SK-N-SH (cell line): ENCODE data around the gene PFKFB3. TPM values are rescaled to one million over a fixed set of nuclear protein-coding genes. Genes with fewer than 3 reads are reported as not detected.

Source experiments
- CTCF ChIA-PET: fragments of 300-600, 350-600 bp; formaldehyde crosslinking; extraction: SDS; loops from one replicate; lab custom pipeline; 2021; lab: Yijun Ruan, JAX
- POLR2A ChIA-PET: fragments of 350-600 bp; sonication (Branson Sonifier 250); formaldehyde crosslinking; extraction: SDS; loops from one replicate; lab custom pipeline; 2020; ENCODE audit warnings: antibody characterized with exemption, inconsistent platforms; lab: Yijun Ruan, JAX
- DNase-seq: peaks from one replicate; pipeline ENCODE4 v3.0.0; 2012
- H2AFZ ChIP-seq: fragments of 200-600 bp; sonication (generic); 2 replicates; pipeline ENCODE4 v1.8.1; 2016; ENCODE audit warnings: antibody characterized with exemption, mild to moderate bottlenecking, low read depth
- H3F3A ChIP-seq: fragments of 200-600 bp; sonication (generic); replicated peaks from 2 replicates; pipeline ENCODE3; 2016; ENCODE audit warnings: antibody characterized with exemption, mild to moderate bottlenecking; ENCODE audit not compliant: insufficient read depth
- H3K27ac ChIP-seq, 2 experiments: fragments of 200-500 bp in 1 of 2; fragments of 200-600 bp in 1 of 2; sonication (Bioruptor generic) in 1 of 2; sonication (generic), shearing (Covaris generic) in 1 of 2; 2 replicates each; pipeline versions ENCODE4 v1.5.1 to v1.6.1; 2014 to 2016; ENCODE audit warnings: low read depth in 2 of 2, inconsistent platforms in 1 of 2, low read length in 1 of 2, mild to moderate bottlenecking in 1 of 2, mixed read lengths in 1 of 2
- H3K27me3 ChIP-seq: fragments of 200-600 bp; sonication (generic), shearing (Covaris generic); 2 replicates; pipeline ENCODE4 v1.6.1; 2016; ENCODE audit warnings: mixed run types; ENCODE audit not compliant: insufficient read depth
- H3K36me3 ChIP-seq, 2 experiments: fragments of 200-500 bp in 1 of 2; fragments of 200-600 bp in 1 of 2; sonication (Bioruptor generic) in 1 of 2; sonication (generic) in 1 of 2; replicated peaks in 1 of 2; 2 replicates each; pipeline versions ENCODE3 to v1.5.1; 2014 to 2016; ENCODE audit warnings: low read length in 1 of 2, mild to moderate bottlenecking in 1 of 2; ENCODE audit not compliant: insufficient read depth in 2 of 2, control insufficient read depth in 1 of 2
- H3K4me1 ChIP-seq, 2 experiments: fragments of 200-500 bp in 1 of 2; fragments of 200-600 bp in 1 of 2; sonication (Bioruptor generic) in 1 of 2; sonication (generic), shearing (Covaris generic) in 1 of 2; 2 replicates each; pipeline versions ENCODE4 v1.5.1 to v1.6.1; 2014 to 2016; ENCODE audit warnings: low read depth in 1 of 2, low read length in 1 of 2, mixed run types in 1 of 2; ENCODE audit not compliant: insufficient read depth in 2 of 2, control insufficient read depth in 1 of 2
- H3K4me2 ChIP-seq: fragments of 200-600 bp; sonication (generic), shearing (Covaris generic); 2 replicates; pipeline ENCODE4 v1.6.1; 2017; ENCODE audit warnings: mixed run types
- H3K4me3 ChIP-seq, 2 experiments: fragments of 200-500 bp in 1 of 2; fragments of 200-600 bp in 1 of 2; sonication (Bioruptor generic) in 1 of 2; sonication (generic), shearing (Covaris generic) in 1 of 2; 2 replicates each; pipeline versions ENCODE4 v1.5.1 to v1.8.1; 2014 to 2016; ENCODE audit warnings: low read depth in 2 of 2, inconsistent platforms in 1 of 2, low read length in 1 of 2, mild to moderate bottlenecking in 1 of 2, mixed read lengths in 1 of 2, moderate library complexity in 1 of 2
- H3K79me2 ChIP-seq: fragments of 200-600 bp; sonication (generic); 2 replicates; pipeline ENCODE4 v1.8.1; 2017; ENCODE audit warnings: mild to moderate bottlenecking; ENCODE audit not compliant: insufficient read depth
- H3K9ac ChIP-seq: fragments of 200-600 bp; sonication (generic); 2 replicates; pipeline ENCODE4 v1.6.1; 2017; ENCODE audit warnings: mixed run types
- H3K9me2 ChIP-seq: fragments of 200-600 bp; sonication (generic); 2 replicates; pipeline ENCODE4 v1.6.1; 2017; ENCODE audit warnings: mixed run types
- H3K9me3 ChIP-seq: fragments of 200-600 bp; sonication (generic); 2 replicates; pipeline ENCODE4 v1.6.1; 2017; ENCODE audit warnings: mixed run types, mild to moderate bottlenecking, moderate library complexity
- H4K20me1 ChIP-seq: fragments of 200-600 bp; sonication (generic); 2 replicates; pipeline ENCODE4 v1.6.1; 2017; ENCODE audit warnings: mild to moderate bottlenecking, mixed run types; ENCODE audit not compliant: insufficient read depth
- CHD2 ChIP-seq: fragments of 150-350 bp; IDR thresholded peaks from 2 replicates; pipeline ENCODE4 v1.6.1; 2018; ENCODE audit warnings: low read length; ENCODE audit not compliant: partially characterized antibody
- ELF1 ChIP-seq: IDR thresholded peaks from 2 replicates; pipeline ENCODE4 v1.4.0; 2012
- EZH2phosphoT487 ChIP-seq: fragments of 200-600 bp; sonication (generic); IDR thresholded peaks from 2 replicates; pipeline ENCODE4 v1.6.1; 2017; ENCODE audit warnings: low read depth, mixed run types, mild to moderate bottlenecking, antibody characterized with exemption, moderate library complexity, borderline replicate concordance
- FOSL2 ChIP-seq: IDR thresholded peaks from 2 replicates; pipeline ENCODE4 v1.4.0; 2012; ENCODE audit warnings: low read depth, mild to moderate bottlenecking, moderate library complexity, borderline replicate concordance
- FOXM1 ChIP-seq: IDR thresholded peaks from 2 replicates; pipeline ENCODE4 v1.4.0; 2012; ENCODE audit warnings: low read depth, mild to moderate bottlenecking
- GABPA ChIP-seq: IDR thresholded peaks from 2 replicates; pipeline ENCODE4 v1.4.0; 2012; ENCODE audit warnings: low read depth, mild to moderate bottlenecking
- MEF2A ChIP-seq: IDR thresholded peaks from 2 replicates; pipeline ENCODE4 v1.4.0; 2012; ENCODE audit warnings: low read depth, borderline replicate concordance
- NFIC ChIP-seq: IDR thresholded peaks from 2 replicates; pipeline ENCODE4 v1.4.0; 2012; ENCODE audit warnings: borderline replicate concordance
- NRF1 ChIP-seq: IDR thresholded peaks from 2 replicates; pipeline ENCODE4 v1.6.1; 2012; ENCODE audit warnings: low read depth, mild to moderate bottlenecking, low read length
- RAD21 ChIP-seq: IDR thresholded peaks from 2 replicates; pipeline ENCODE4 v1.6.1; 2012; ENCODE audit warnings: mild to moderate bottlenecking, low read length
- RCOR1 ChIP-seq: fragments of 150-350 bp; IDR thresholded peaks from 2 replicates; pipeline ENCODE4 v1.6.1; 2017; ENCODE audit warnings: antibody characterized with exemption, low read length
- RXRA ChIP-seq: IDR thresholded peaks from 2 replicates; pipeline ENCODE4 v1.4.0; 2012; ENCODE audit warnings: low read depth, mild to moderate bottlenecking, borderline replicate concordance
- SMC3 ChIP-seq: IDR thresholded peaks from 2 replicates; pipeline ENCODE4 v1.6.1; 2012; ENCODE audit warnings: low read depth, low read length, improper control_type of control experiment
- TEAD4 ChIP-seq: IDR thresholded peaks from 2 replicates; pipeline ENCODE4 v1.4.0; 2012; ENCODE audit warnings: mild to moderate bottlenecking, borderline replicate concordance; ENCODE audit not compliant: insufficient read depth
- YY1 ChIP-seq: IDR thresholded peaks from 2 replicates; pipeline ENCODE4 v1.4.0; 2012; ENCODE audit warnings: low read depth, mild to moderate bottlenecking
- WGBS: methylation state at CpG from one replicate; pipeline ENCODE4 v1.1.6; 2017; ENCODE audit warnings: low lambda C conversion rate; 5-methylcytosine and 5-hydroxymethylcytosine counted together
- polyA plus RNA-seq, 3 experiments: library from polyadenylated mRNA; depleted of rRNA; stranded (reverse); fragments of >200 nt; gene quantifications; 2 replicates each; pipeline ENCODE4 v1.2.3, GENCODE V29; 2012
- TF ChIP-seq, protein P1 (sequence below): IDR thresholded peaks from 2 replicates; pipeline ENCODE4 v1.6.1; 2012; ENCODE audit warnings: mild to moderate bottlenecking, low read depth, low read length, moderate library complexity
- TF ChIP-seq, protein P2 (sequence below): fragments of 150-350 bp; IDR thresholded peaks from 2 replicates; pipeline ENCODE4 v1.6.1; 2016; ENCODE audit warnings: mild to moderate bottlenecking, low read depth, low read length
- TF ChIP-seq, protein P3 (sequence below): IDR thresholded peaks from 2 replicates; pipeline ENCODE4 v1.4.0; 2012; ENCODE audit warnings: low read depth, borderline replicate concordance
- TF ChIP-seq, protein P4 (sequence below): IDR thresholded peaks from 2 replicates; pipeline ENCODE4 v1.4.0; 2012; ENCODE audit warnings: low read depth

PFKFB3 gene
- polyA plus RNA-seq, 1 of the 3 experiments (the other 2 are of a cell fraction) = 59.7 TPM

DNA sequence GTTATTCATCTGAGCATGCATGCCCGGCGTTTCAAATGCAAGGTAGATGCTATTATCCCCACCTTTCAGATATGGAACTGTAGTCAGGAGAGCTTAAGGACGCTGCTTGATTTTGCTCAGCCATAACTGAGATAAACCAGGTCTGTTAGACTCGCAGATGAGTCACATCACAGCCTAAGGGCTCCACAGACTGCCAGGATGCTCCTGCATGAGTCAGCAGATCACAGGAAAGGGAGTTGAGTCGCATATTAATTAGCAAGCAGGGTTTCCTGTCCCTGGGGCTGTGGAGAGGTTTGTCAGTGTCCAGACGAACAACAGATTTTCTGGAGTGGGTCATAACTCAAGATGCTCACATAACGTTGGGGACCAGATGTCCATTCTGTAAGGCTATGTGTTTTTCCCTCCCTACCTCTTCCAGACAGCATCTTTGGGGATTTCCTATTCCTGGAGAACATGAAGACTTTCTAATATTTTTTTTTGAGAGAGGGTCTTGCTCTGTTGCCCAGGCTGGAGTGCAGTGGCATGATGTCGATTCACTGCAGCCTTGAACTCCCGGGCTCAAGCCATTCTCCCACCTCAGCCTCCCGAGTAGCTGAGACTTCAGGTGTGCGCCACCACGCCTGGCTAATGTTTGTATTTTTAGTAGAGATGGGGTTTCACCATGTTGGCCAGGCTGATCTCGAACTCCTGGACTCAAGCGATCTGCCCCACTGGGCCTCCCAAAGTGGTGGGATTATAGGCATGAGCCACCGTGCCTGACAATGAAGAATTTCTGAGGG is 36.7 kb downstream of the PFKFB3 start (continued):
- TF ChIP-seq, protein P1, sequence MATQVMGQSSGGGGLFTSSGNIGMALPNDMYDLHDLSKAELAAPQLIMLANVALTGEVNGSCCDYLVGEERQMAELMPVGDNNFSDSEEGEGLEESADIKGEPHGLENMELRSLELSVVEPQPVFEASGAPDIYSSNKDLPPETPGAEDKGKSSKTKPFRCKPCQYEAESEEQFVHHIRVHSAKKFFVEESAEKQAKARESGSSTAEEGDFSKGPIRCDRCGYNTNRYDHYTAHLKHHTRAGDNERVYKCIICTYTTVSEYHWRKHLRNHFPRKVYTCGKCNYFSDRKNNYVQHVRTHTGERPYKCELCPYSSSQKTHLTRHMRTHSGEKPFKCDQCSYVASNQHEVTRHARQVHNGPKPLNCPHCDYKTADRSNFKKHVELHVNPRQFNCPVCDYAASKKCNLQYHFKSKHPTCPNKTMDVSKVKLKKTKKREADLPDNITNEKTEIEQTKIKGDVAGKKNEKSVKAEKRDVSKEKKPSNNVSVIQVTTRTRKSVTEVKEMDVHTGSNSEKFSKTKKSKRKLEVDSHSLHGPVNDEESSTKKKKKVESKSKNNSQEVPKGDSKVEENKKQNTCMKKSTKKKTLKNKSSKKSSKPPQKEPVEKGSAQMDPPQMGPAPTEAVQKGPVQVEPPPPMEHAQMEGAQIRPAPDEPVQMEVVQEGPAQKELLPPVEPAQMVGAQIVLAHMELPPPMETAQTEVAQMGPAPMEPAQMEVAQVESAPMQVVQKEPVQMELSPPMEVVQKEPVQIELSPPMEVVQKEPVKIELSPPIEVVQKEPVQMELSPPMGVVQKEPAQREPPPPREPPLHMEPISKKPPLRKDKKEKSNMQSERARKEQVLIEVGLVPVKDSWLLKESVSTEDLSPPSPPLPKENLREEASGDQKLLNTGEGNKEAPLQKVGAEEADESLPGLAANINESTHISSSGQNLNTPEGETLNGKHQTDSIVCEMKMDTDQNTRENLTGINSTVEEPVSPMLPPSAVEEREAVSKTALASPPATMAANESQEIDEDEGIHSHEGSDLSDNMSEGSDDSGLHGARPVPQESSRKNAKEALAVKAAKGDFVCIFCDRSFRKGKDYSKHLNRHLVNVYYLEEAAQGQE = peak; percentile 78
- no peak for TF ChIP-seq EZH2phosphoT487
- peak; percentile 93 for TF ChIP-seq NFIC
- TF ChIP-seq, protein P2, sequence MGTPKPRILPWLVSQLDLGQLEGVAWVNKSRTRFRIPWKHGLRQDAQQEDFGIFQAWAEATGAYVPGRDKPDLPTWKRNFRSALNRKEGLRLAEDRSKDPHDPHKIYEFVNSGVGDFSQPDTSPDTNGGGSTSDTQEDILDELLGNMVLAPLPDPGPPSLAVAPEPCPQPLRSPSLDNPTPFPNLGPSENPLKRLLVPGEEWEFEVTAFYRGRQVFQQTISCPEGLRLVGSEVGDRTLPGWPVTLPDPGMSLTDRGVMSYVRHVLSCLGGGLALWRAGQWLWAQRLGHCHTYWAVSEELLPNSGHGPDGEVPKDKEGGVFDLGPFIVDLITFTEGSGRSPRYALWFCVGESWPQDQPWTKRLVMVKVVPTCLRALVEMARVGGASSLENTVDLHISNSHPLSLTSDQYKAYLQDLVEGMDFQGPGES = no peak
- TF ChIP-seq YY1 = peak; percentile 54; the same call in 1 of the 2 replicates
- TF ChIP-seq RXRA = peak; percentile 83
- TF ChIP-seq SMC3 = no peak

DNA sequence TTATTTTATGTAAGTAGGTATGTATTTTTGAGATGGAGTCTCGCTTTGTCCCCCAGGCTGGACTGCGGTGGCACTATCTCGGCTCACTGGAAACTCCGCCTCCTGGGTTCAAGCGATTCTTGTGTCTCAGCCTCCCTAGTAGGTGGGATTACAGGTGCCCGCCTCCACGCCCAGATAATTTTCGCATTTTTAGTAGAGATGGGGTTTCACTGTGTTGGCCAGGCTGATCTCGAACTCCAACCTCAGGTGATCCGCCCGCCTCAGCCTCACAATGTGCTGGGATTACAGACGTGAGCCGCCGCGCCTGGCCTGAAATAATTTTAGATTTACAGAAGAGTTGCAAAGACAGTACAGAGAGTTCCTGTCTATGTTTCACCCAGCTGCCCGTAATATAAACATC is 37.5 kb downstream of the PFKFB3 start:
- no peak for DNase-seq
- Histone ChIP-seq H3K27me3 (no peaks in the 10 kb centered on the region), H3K4me3 (no peak overlapping the region), H3K4me1 (peaks cover 0 to 6% of the 10 kb centered on the region in 2 experiments; a peak in 2 of 4 replicates), H3K36me3 (peaks cover 7 to 9% of the 10 kb centered on the region in 2 experiments), H3K27ac (peak overlapping the region in 1 of 2 experiments; percentile 94; a peak in 3 of 4 replicates), H3K79me2 (no peaks in the 10 kb centered on the region), H2AFZ (no peak overlapping the region), H3K9me3 (no peaks in the 10 kb centered on the region), H3K9ac (no peak overlapping the region), H4K20me1 (peaks cover 3% of the 10 kb centered on the region; the same call in 1 of the 2 replicates), H3K9me2 (no peaks in the 10 kb centered on the region), H3F3A (peaks cover 46% of the 10 kb centered on the region), H3K4me2 (no peak overlapping the region)
- POLR2A ChIA-PET = no interaction called here
- 96% methylated on average over 16 of the region's 16 CpGs for WGBS
- CTCF ChIA-PET = interaction anchor here (0.8 kb wide), 1 partner anchor 137 kb away, joined by 3 read pairs; no protein-coding TSS in a partner anchor
- TF ChIP-seq, protein P2 = no peak
- TF ChIP-seq RAD21 = no peak
- TF ChIP-seq FOSL2 = no peak
- no peak for TF ChIP-seq TEAD4
- TF ChIP-seq, protein P3, sequence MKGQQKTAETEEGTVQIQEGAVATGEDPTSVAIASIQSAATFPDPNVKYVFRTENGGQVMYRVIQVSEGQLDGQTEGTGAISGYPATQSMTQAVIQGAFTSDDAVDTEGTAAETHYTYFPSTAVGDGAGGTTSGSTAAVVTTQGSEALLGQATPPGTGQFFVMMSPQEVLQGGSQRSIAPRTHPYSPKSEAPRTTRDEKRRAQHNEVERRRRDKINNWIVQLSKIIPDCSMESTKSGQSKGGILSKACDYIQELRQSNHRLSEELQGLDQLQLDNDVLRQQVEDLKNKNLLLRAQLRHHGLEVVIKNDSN = no peak
- no peak for TF ChIP-seq NRF1
- no peak for TF ChIP-seq GABPA
- TF ChIP-seq EZH2phosphoT487 = no peak
- no peak for TF ChIP-seq ELF1
- TF ChIP-seq, protein P1 = no peak
- no peak for TF ChIP-seq RXRA
- no peak for TF ChIP-seq SMC3
- TF ChIP-seq, protein P4, sequence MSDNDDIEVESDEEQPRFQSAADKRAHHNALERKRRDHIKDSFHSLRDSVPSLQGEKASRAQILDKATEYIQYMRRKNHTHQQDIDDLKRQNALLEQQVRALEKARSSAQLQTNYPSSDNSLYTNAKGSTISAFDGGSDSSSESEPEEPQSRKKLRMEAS = no peak
- no peak for TF ChIP-seq CHD2
- no peak for TF ChIP-seq RCOR1
- TF ChIP-seq FOXM1 = no peak
- TF ChIP-seq MEF2A = no peak
